ENCODE measurements around the gene LAIR1. TPM values are rescaled to one million over a fixed set of nuclear protein-coding genes. Genes with fewer than 3 reads are reported as not detected.
A peak's percentile ranks its signal among the peaks of the same experiment; 100 is the strongest.

LAIR1 gene
- total and polyA plus RNA-seq, 2 experiments from 2014 or later, result 0.10 to 1.3 TPM

- TF ChIP-seq NANOG (IDR thresholded peaks at IDR 0.05; ENCODE audit: borderline replicate concordance) (no peak), CTCF (conservative IDR thresholded peaks at IDR 0.05; ENCODE audit: low read depth in 2 of 2) (no peak), ZNF462 (CRISPR knock-in tag; IDR thresholded peaks at IDR 0.05) (no peak), ETS1 (IDR thresholded peaks at IDR 0.05) (no peak), ZNF331 (CRISPR knock-in tag; IDR thresholded peaks at IDR 0.05; ENCODE audit: low read depth) (no peak), REST (IDR thresholded peaks at IDR 0.05; ENCODE audit: unreplicated experiment) (no peak), STAT1 (IDR thresholded peaks at IDR 0.05; ENCODE audit: unreplicated experiment) (no peak), EZH2 (IDR thresholded peaks at IDR 0.05; ENCODE audit: low read depth, unreplicated experiment) (no peak), EZH2phosphoT487 (IDR thresholded peaks at IDR 0.05; ENCODE audit: unreplicated experiment) (no peak), CREB1 (CRISPR knock-in tag; IDR thresholded peaks at IDR 0.05; ENCODE audit: low read depth) (no peak), POLR2AphosphoS5 (IDR thresholded peaks at IDR 0.05; ENCODE audit: low read depth) (no peak), JUNB (IDR thresholded peaks at IDR 0.05; ENCODE audit: unreplicated experiment) (no peak), ZNF114 (CRISPR knock-in tag; IDR thresholded peaks at IDR 0.05) (no peak)
- H3K9me2 ChIP-seq (ENCODE audit: insufficient read depth), result no peaks in the 10 kb centered on the region
- ATAC-seq, result no peak
These were observed 49.4 kb upstream of the LAIR1 start for GRCh38 chr19:54414156-54414555.

More at GRCh38 chr19:54414156-54414555, 49.4 kb upstream of the LAIR1 start:
- Histone ChIP-seq H3K4me3 (no peak overlapping the region), H3K27me3 (ENCODE audit: insufficient read depth) (peaks cover 23% of the 10 kb centered on the region), H3F3A (replicated peaks; ENCODE audit: low read depth) (peaks cover 13% of the 10 kb centered on the region), H3K4me2 (no peak overlapping the region), H4K20me1 (replicated peaks; ENCODE audit: insufficient read depth) (no peaks in the 10 kb centered on the region), H2AFZ (no peak overlapping the region), H3K4me1 (ENCODE audit: insufficient read depth) (peaks cover 12% of the 10 kb centered on the region), H3K79me2 (replicated peaks; ENCODE audit: insufficient read depth) (no peaks in the 10 kb centered on the region), H3K27ac (ENCODE audit: low read depth) (no peak overlapping the region), H3K36me3 (ENCODE audit: insufficient read depth) (no peaks in the 10 kb centered on the region)
- H3K4me1 Mint-ChIP-seq, result peaks cover 22% of the 10 kb centered on the region
- H3K9me3 Mint-ChIP-seq, result peaks cover 27% of the 10 kb centered on the region
- no peak for DNase-seq (ENCODE audit: low spot score)
- H3K27me3 Mint-ChIP-seq (ENCODE audit: insufficient read depth, low read depth, poor library complexity), result peaks cover 38% of the 10 kb centered on the region
- H3K4me3 Mint-ChIP-seq, result peak overlapping the region; percentile 9; the same call in 1 of the 3 replicates
- no peak overlapping the region for H3K27ac Mint-ChIP-seq
- peaks cover 18% of the 10 kb centered on the region for H3K36me3 Mint-ChIP-seq (ENCODE audit: low read depth)

Data from GM23338 (cell line).